ENCODE measurements around the gene PTRH2.
"Not testable (repeated sequence)": the region's sequence is repeated elsewhere in the genome, so short reads cannot be mapped to it uniquely, and the experiment has no call there.

PTRH2 gene

GRCh38 chr17:59675231-59675630, 32.0 kb downstream of the PTRH2 start:
- Histone ChIP-seq H3K4me3 (ENCODE audit: low read depth, low read length) (no peak overlapping the region), H3K27me3 (no peaks in the 10 kb centered on the region), H3K4me1 (no peaks in the 10 kb centered on the region), H3K9me3 (no peaks in the 10 kb centered on the region), H3K36me3 (peaks cover 90% of the 10 kb centered on the region)
- no peak for DNase-seq
- TF ChIP-seq, protein P1, sequence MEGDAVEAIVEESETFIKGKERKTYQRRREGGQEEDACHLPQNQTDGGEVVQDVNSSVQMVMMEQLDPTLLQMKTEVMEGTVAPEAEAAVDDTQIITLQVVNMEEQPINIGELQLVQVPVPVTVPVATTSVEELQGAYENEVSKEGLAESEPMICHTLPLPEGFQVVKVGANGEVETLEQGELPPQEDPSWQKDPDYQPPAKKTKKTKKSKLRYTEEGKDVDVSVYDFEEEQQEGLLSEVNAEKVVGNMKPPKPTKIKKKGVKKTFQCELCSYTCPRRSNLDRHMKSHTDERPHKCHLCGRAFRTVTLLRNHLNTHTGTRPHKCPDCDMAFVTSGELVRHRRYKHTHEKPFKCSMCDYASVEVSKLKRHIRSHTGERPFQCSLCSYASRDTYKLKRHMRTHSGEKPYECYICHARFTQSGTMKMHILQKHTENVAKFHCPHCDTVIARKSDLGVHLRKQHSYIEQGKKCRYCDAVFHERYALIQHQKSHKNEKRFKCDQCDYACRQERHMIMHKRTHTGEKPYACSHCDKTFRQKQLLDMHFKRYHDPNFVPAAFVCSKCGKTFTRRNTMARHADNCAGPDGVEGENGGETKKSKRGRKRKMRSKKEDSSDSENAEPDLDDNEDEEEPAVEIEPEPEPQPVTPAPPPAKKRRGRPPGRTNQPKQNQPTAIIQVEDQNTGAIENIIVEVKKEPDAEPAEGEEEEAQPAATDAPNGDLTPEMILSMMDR (IDR thresholded peaks at IDR 0.05; ENCODE audit: low read depth, low read length): no peak

GRCh38 chr17:59671386-59671785, 35.8 kb downstream of the PTRH2 start:
- no peaks in the 10 kb centered on the region for H3K4me1 ChIP-seq
- no peak for DNase-seq
- peaks cover 91% of the 10 kb centered on the region for H3K36me3 ChIP-seq

DNA sequence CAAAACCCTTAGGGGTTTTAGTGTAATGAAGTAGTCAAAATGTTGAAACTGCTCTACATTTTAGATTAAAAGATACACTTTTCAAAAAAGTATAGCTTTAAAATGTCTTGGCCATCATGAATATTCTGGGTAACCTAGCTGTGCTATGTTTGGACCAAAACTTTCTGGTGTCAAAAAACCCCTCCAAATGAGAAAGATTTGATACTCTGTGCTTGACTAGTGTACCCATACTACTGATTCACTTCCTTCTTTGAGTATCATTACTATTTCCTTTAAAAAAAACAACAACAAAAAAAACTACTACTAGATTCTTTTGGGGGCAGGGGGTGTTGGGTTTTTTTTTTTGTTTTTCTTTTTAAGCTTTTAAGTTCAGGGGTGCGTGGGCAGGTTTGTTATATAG, 37.3 kb downstream of the PTRH2 start:
- TF ChIP-seq, protein P1 (IDR thresholded peaks at IDR 0.05; ENCODE audit: low read depth, low read length): no peak
- H3K36me3 ChIP-seq: peaks cover 89% of the 10 kb centered on the region

More at GRCh38 chr17:59671386-59671785, 35.8 kb downstream of the PTRH2 start:
- Histone ChIP-seq H3K27me3 (no peaks in the 10 kb centered on the region), H3K4me3 (ENCODE audit: low read depth, low read length) (no peak overlapping the region), H3K9me3 (no peaks in the 10 kb centered on the region)
- TF ChIP-seq, protein P1 (IDR thresholded peaks at IDR 0.05; ENCODE audit: low read depth, low read length): no peak

GRCh38 chr17:59669411-59669810, 37.8 kb downstream of the PTRH2 start:
- H3K36me3 ChIP-seq: peaks cover 89% of the 10 kb centered on the region

More for the DNA sequence above, 37.3 kb downstream of the PTRH2 start:
- no peaks in the 10 kb centered on the region for H3K27me3 ChIP-seq
- H3K4me1 ChIP-seq: no peaks in the 10 kb centered on the region
- no peak for DNase-seq
- H3K4me3 ChIP-seq (ENCODE audit: low read depth, low read length): no peak overlapping the region
- no peaks in the 10 kb centered on the region for H3K9me3 ChIP-seq

DNA sequence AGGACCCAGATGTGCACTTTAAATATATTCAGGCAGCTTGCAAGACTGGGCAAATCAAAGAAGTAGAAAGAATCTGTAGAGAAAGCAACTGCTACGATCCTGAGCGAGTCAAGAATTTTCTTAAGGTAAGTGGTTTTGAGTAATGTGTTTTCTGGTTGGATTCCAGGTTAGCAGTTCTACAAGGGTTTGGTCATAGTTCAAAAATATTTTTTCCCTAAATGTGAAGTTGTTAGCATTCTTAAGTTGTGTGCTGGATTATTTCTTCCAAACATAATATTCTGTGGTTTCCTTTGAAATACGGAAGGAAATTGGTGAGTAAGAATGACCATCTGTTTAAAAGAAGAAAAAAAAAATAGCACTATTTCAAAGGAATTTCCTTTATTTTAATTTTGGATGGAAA, 38.4 kb downstream of the PTRH2 start:
- DNase-seq: no peak
- no peaks in the 10 kb centered on the region for H3K27me3 ChIP-seq
- no peaks in the 10 kb centered on the region for H3K4me1 ChIP-seq
- TF ChIP-seq, protein P1 (IDR thresholded peaks at IDR 0.05; ENCODE audit: low read depth, low read length): no peak
- H3K9me3 ChIP-seq: no peaks in the 10 kb centered on the region
- H3K4me3 ChIP-seq (ENCODE audit: low read depth, low read length): no peak overlapping the region
- H3K36me3 ChIP-seq: peaks cover 88% of the 10 kb centered on the region

More at GRCh38 chr17:59669411-59669810, 37.8 kb downstream of the PTRH2 start:
- no peak for DNase-seq
- Histone ChIP-seq H3K9me3 (no peaks in the 10 kb centered on the region), H3K27me3 (no peaks in the 10 kb centered on the region), H3K4me1 (no peaks in the 10 kb centered on the region), H3K4me3 (ENCODE audit: low read depth, low read length) (no peak overlapping the region)
- TF ChIP-seq, protein P1 (IDR thresholded peaks at IDR 0.05; ENCODE audit: low read depth, low read length): no peak

- Histone ChIP-seq H3K27me3 (no peaks in the 10 kb centered on the region), H3K4me1 (no peaks in the 10 kb centered on the region), H3K36me3 (peaks cover 92% of the 10 kb centered on the region), H3K4me3 (ENCODE audit: low read depth, low read length) (no peak overlapping the region), H3K9me3 (no peaks in the 10 kb centered on the region)
- TF ChIP-seq, protein P1 (IDR thresholded peaks at IDR 0.05; ENCODE audit: low read depth, low read length): no peak
- DNase-seq: no peak
Observed at GRCh38 chr17:59666235-59666634, 41.0 kb downstream of the PTRH2 start.

GRCh38 chr17:59656624-59657023, 50.6 kb downstream of the PTRH2 start:
- H3K4me1 ChIP-seq; H3K4me3 ChIP-seq (ENCODE audit: low read depth, low read length); DNase-seq; H3K27me3 ChIP-seq; H3K9me3 ChIP-seq: not testable (repeated sequence)
- H3K36me3 ChIP-seq: peaks cover 89% of the 10 kb centered on the region

Data from BE2C (cell line).